Neural crest cell (in vitro differentiated cells): Measurements from ENCODE around the gene APBB3. TPM values are rescaled to one million over a fixed set of nuclear protein-coding genes. Genes with fewer than 3 reads are reported as not detected.
A peak's percentile ranks its signal among the peaks of the same experiment; 100 is the strongest.

ENCODE experiments used
- DNase-seq: peaks from one replicate; pipeline ENCODE4 v3.0.0; 2021; ENCODE audit warnings: low read depth, mixed read lengths, low spot score
- H3K27ac Mint-ChIP-seq: one replicate; pipeline ENCODE4 v1.8.0; 2021; ENCODE audit warnings: mild to moderate bottlenecking, mixed read lengths; ENCODE audit not compliant: unreplicated experiment
- H3K27me3 Mint-ChIP-seq: 2 replicates; pipeline ENCODE4 v1.8.0; 2021; ENCODE audit warnings: low read depth, mild to moderate bottlenecking, mixed read lengths
- H3K36me3 Mint-ChIP-seq: 2 replicates; pipeline ENCODE4 v1.8.0; 2021; ENCODE audit warnings: low read depth, mild to moderate bottlenecking, mixed read lengths
- H3K4me1 Mint-ChIP-seq: 2 replicates; pipeline ENCODE4 v1.8.0; 2021; ENCODE audit warnings: mixed read lengths
- H3K4me3 Mint-ChIP-seq: one replicate; pipeline ENCODE4 v1.8.0; 2021; ENCODE audit warnings: mild to moderate bottlenecking, mixed read lengths
- H3K9me3 Mint-ChIP-seq: 2 replicates; pipeline ENCODE4 v1.8.0; 2021; ENCODE audit warnings: mixed read lengths
- total RNA-seq: library from RNA; stranded (reverse); gene quantifications from 2 replicates; pipeline ENCODE4 v1.2.1, GENCODE V29; 2021
- TF ChIP-seq, protein P1 (sequence below): fragments of 200-600 bp; sonication (generic); conservative IDR thresholded peaks from 2 replicates; pipeline ENCODE4 v1.5.0; 2021; ENCODE audit warnings: antibody characterized with exemption, mild to moderate bottlenecking

Gene APBB3
- total RNA-seq, 1 donor from 2014 or later, result 36.2 TPM

- peaks cover 3% of the 10 kb centered on the region for H3K36me3 Mint-ChIP-seq
- H3K9me3 Mint-ChIP-seq, result no peaks in the 10 kb centered on the region
- H3K27ac Mint-ChIP-seq, result peak overlapping the region; percentile 97
- H3K4me1 Mint-ChIP-seq, result peaks cover 33% of the 10 kb centered on the region
- no peaks in the 10 kb centered on the region for H3K27me3 Mint-ChIP-seq
- DNase-seq, result no peak
- TF ChIP-seq, protein P1, sequence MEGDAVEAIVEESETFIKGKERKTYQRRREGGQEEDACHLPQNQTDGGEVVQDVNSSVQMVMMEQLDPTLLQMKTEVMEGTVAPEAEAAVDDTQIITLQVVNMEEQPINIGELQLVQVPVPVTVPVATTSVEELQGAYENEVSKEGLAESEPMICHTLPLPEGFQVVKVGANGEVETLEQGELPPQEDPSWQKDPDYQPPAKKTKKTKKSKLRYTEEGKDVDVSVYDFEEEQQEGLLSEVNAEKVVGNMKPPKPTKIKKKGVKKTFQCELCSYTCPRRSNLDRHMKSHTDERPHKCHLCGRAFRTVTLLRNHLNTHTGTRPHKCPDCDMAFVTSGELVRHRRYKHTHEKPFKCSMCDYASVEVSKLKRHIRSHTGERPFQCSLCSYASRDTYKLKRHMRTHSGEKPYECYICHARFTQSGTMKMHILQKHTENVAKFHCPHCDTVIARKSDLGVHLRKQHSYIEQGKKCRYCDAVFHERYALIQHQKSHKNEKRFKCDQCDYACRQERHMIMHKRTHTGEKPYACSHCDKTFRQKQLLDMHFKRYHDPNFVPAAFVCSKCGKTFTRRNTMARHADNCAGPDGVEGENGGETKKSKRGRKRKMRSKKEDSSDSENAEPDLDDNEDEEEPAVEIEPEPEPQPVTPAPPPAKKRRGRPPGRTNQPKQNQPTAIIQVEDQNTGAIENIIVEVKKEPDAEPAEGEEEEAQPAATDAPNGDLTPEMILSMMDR, result no peak
- H3K4me3 Mint-ChIP-seq, result peak overlapping the region; percentile 98
These were observed 804 bp upstream of the APBB3 start for GRCh38 chr5:140565024-140565779.

GRCh38 chr5:140563596-140563995, 802 bp downstream of the APBB3 start:
- Mint-ChIP-seq H3K4me1 (peaks cover 33% of the 10 kb centered on the region), H3K9me3 (no peaks in the 10 kb centered on the region), H3K27me3 (no peaks in the 10 kb centered on the region), H3K27ac (peak overlapping the region; percentile 96), H3K36me3 (peaks cover 3% of the 10 kb centered on the region), H3K4me3 (peak overlapping the region; percentile 98)
- TF ChIP-seq, protein P1, result no peak
- no peak for DNase-seq

GRCh38 chr5:140561753-140562523, 2.5 kb downstream of the APBB3 start:
- Mint-ChIP-seq H3K4me3 (peak overlapping the region; percentile 98), H3K27ac (no peak overlapping the region), H3K9me3 (no peaks in the 10 kb centered on the region), H3K4me1 (peaks cover 41% of the 10 kb centered on the region), H3K27me3 (no peaks in the 10 kb centered on the region), H3K36me3 (peaks cover 2% of the 10 kb centered on the region)
- no peak for DNase-seq
- TF ChIP-seq, protein P1, result no peak

- Mint-ChIP-seq H3K27ac (no peak overlapping the region), H3K4me1 (peaks cover 47% of the 10 kb centered on the region), H3K27me3 (no peaks in the 10 kb centered on the region), H3K4me3 (peak overlapping the region; percentile 82), H3K36me3 (no peaks in the 10 kb centered on the region), H3K9me3 (no peaks in the 10 kb centered on the region)
- TF ChIP-seq, protein P1, result no peak
- DNase-seq, result no peak
These were observed 4.2 kb downstream of the APBB3 start for GRCh38 chr5:140560227-140560626.

- Mint-ChIP-seq H3K4me1 (peaks cover 40% of the 10 kb centered on the region), H3K9me3 (no peaks in the 10 kb centered on the region), H3K36me3 (peaks cover 2% of the 10 kb centered on the region), H3K27me3 (no peaks in the 10 kb centered on the region), H3K27ac (peak overlapping the region; percentile 97), H3K4me3 (peak overlapping the region; percentile 97)
- TF ChIP-seq, protein P1, result no peak
- DNase-seq, result no peak
These were observed 5.9 kb downstream of the APBB3 start for GRCh38 chr5:140558542-140558941.
